ENCODE data around the gene TIMM44. TPM values are rescaled to one million over a fixed set of nuclear protein-coding genes. Genes with fewer than 3 reads are reported as not detected.

Gene TIMM44
- total RNA-seq (2022; extraction: Qiagen RNA extraction; ENCODE audit: low read depth): 28.1 to 32.4 TPM (median 30.7 TPM) in 5 replicates

GRCh38 chr19:7943444-7944176 lies at the start of gene TIMM44:
Gene TIMM44 (minus strand): TSS chr19:7943666. CDS start chr19:7943651, 15 bp downstream.

GRCh38 chr19:7926021-7926726 lies 17.3 kb downstream of the TIMM44 start, which contains the start of gene CTXN1:
Gene CTXN1 (minus strand): TSS chr19:7926135. CDS start chr19:7925538, 597 bp downstream.

GRCh38 chr19:7919610-7920518 lies 23.6 kb downstream of the TIMM44 start, which contains the start of gene SNAPC2:
Gene SNAPC2 (plus strand): TSS chr19:7920338. CDS start chr19:7920367, 29 bp downstream.

GRCh38 chr19:7914598-7915045 lies 28.8 kb downstream of the TIMM44 start, which contains the start of gene TGFBR3L:
Gene TGFBR3L (plus strand): TSS chr19:7914830.

GRCh38 chr19:7903244-7904073 lies 40.0 kb downstream of the TIMM44 start, which contains the start of gene MAP2K7:
Gene MAP2K7 (plus strand): TSS chr19:7903877. CDS start chr19:7903945, 68 bp downstream.

GRCh38 chr19:7888145-7888825 lies 55.2 kb downstream of the TIMM44 start, which contains the start of gene LRRC8E:
Gene LRRC8E (plus strand): TSS chr19:7888510. CDS start chr19:7895604, 7,094 bp downstream.

Other genes starting within 250 kb of the TIMM44 start
- not detected in 5 replicates for gene FCER2, start 241.5 kb downstream of the TIMM44 start, total RNA-seq (2022; extraction: Qiagen RNA extraction; ENCODE audit: low read depth)
- gene CLEC4G, start 211.6 kb downstream of the TIMM44 start, total RNA-seq (2022; extraction: Qiagen RNA extraction; ENCODE audit: low read depth): not detected in 5 replicates
- gene CD209, start 196.1 kb downstream of the TIMM44 start, total RNA-seq (2022; extraction: Qiagen RNA extraction; ENCODE audit: low read depth): not detected in 5 replicates
- gene CLEC4M, start 180.4 kb downstream of the TIMM44 start, total RNA-seq (2022; extraction: Qiagen RNA extraction; ENCODE audit: low read depth): 0.03 TPM in 1 of 5 replicates, not detected in the others
- gene EVI5L, start 113.4 kb downstream of the TIMM44 start, total RNA-seq (2022; extraction: Qiagen RNA extraction; ENCODE audit: low read depth): 0.96 to 2.0 TPM (median 1.4 TPM) in 5 replicates
- 0.17 to 0.42 TPM (median 0.39 TPM) in 5 replicates for gene PRR36, start 69.3 kb downstream of the TIMM44 start, total RNA-seq (2022; extraction: Qiagen RNA extraction; ENCODE audit: low read depth)
- gene LRRC8E, start 55.2 kb downstream of the TIMM44 start, total RNA-seq (2022; extraction: Qiagen RNA extraction; ENCODE audit: low read depth): 5.1 to 6.8 TPM (median 5.9 TPM) in 5 replicates
- 12.5 to 18.5 TPM (median 17.4 TPM) in 5 replicates for gene MAP2K7, start 39.8 kb downstream of the TIMM44 start, total RNA-seq (2022; extraction: Qiagen RNA extraction; ENCODE audit: low read depth)
- 1.3 to 2.3 TPM (median 2.0 TPM) in 5 replicates for gene TGFBR3L, start 28.8 kb downstream of the TIMM44 start, total RNA-seq (2022; extraction: Qiagen RNA extraction; ENCODE audit: low read depth)
- gene SNAPC2, start 23.3 kb downstream of the TIMM44 start, total RNA-seq (2022; extraction: Qiagen RNA extraction; ENCODE audit: low read depth): 19.6 to 31.6 TPM (median 29.7 TPM) in 5 replicates
- 8.5 to 21.3 TPM (median 20.2 TPM) in 5 replicates for gene CTXN1, start 17.5 kb downstream of the TIMM44 start, total RNA-seq (2022; extraction: Qiagen RNA extraction; ENCODE audit: low read depth)
- 63.6 to 72.8 TPM (median 72.2 TPM) in 5 replicates for gene ELAVL1, start 62.0 kb upstream of the TIMM44 start, total RNA-seq (2022; extraction: Qiagen RNA extraction; ENCODE audit: low read depth)
- gene CCL25, start 109.1 kb upstream of the TIMM44 start, total RNA-seq (2022; extraction: Qiagen RNA extraction; ENCODE audit: low read depth): not detected in 5 replicates
- gene FBN3, start 205.9 kb upstream of the TIMM44 start, total RNA-seq (2022; extraction: Qiagen RNA extraction; ENCODE audit: low read depth): not detected in 5 replicates